Stomach (tissue), 9 donors: ENCODE results near the gene ADGRE1. TPM values are rescaled to one million over a fixed set of nuclear protein-coding genes. Genes with fewer than 3 reads are reported as not detected.

ENCODE experiments used
- DNase-seq, 2 donors: peaks; one replicate each; pipeline versions ENCODE4 v3.0.0 to v3.0.0-alpha.2; 2013 to 2019
- H3K27ac ChIP-seq, 5 donors: fragments of 200-600 bp in 4 of 5; sonication (generic) in 4 of 5; one replicate each; pipeline ENCODE4 v1.5.1; 2013 to 2019; ENCODE audit warnings: mild to moderate bottlenecking in 1 of 5, moderate library complexity in 1 of 5
- H3K27me3 ChIP-seq, 3 donors: fragments of 200-600 bp; sonication (generic); one replicate each; pipeline ENCODE4 v1.5.1; 2017 to 2019; ENCODE audit warnings: mixed run types in 1 of 3
- H3K36me3 ChIP-seq, 4 donors: fragments of 200-600 bp; sonication (generic); 1 replicate in 3 of 4; 2 replicates in 1 of 4; pipeline ENCODE4 v1.5.1; 2016 to 2019
- H3K4me1 ChIP-seq, 4 donors: fragments of 200-600 bp; sonication (generic); one replicate each; pipeline ENCODE4 v1.5.1; 2016 to 2019
- H3K4me3 ChIP-seq, 4 donors: fragments of 200-600 bp; sonication (generic) in 3 of 4; one replicate each; pipeline ENCODE4 v1.5.1; 2016 to 2019; ENCODE audit warnings: mild to moderate bottlenecking in 1 of 4
- H3K9me3 ChIP-seq, 4 donors: fragments of 200-600 bp; sonication (generic); one replicate each; pipeline ENCODE4 v1.5.1; 2016 to 2019
- EP300 ChIP-seq: sonication (generic); formaldehyde crosslinking; IDR thresholded peaks from one replicate; pipeline ENCODE4 v1.6.1; 2017; ENCODE audit warnings: antibody characterized with exemption
- POLR2A ChIP-seq, 4 donors: fragments of 450-650 bp; IDR thresholded peaks; one replicate each; pipeline ENCODE4 v1.6.1; 2016; ENCODE audit warnings: antibody characterized with exemption in 4 of 4, control low read depth in 2 of 4, mild to moderate bottlenecking in 1 of 4, moderate library complexity in 1 of 4
- POLR2AphosphoS5 ChIP-seq, 3 donors: sonication (generic); formaldehyde crosslinking; IDR thresholded peaks; one replicate each; pipeline ENCODE4 v1.6.1; 2016; ENCODE audit warnings: antibody characterized with exemption in 3 of 3
- WGBS, 5 donors: extraction: QIAGEN DNeasy Blood & Tissue Kit in 3 of 5; methylation state at CpG; one replicate each; pipeline versions ENCODE4 v1.1.5 to v1.1.7; 2013 to 2018; 5-methylcytosine and 5-hydroxymethylcytosine counted together
- intact Hi-C: fragments of 100-400 bp; cut with DNase I; formaldehyde crosslinking; loops from one replicate; pipeline ENCODE4 v1.15.1; 2023; ENCODE audit warnings: low total_unique reads
- polyA plus RNA-seq, 3 donors: library from polyadenylated mRNA; stranded (reverse); fragments of 200-250 nt; gene quantifications; one replicate each; pipeline ENCODE4 v1.2.3, GENCODE V29; 2013
- total RNA-seq, 5 donors: library from RNA; depleted of rRNA; stranded (reverse); fragments of >200 nt; gene quantifications; one replicate each; pipeline versions ENCODE4 v1.1.0 to v1.2.3, GENCODE V29; 2014 to 2016
- TF ChIP-seq, protein P1 (sequence below), 7 experiments: fragments of 450-650 bp in 4 of 7; fragments of 200-600 bp in 3 of 7; sonication (generic) in 3 of 7; IDR thresholded peaks; one replicate each; pipeline ENCODE4 v1.5.1; 2016 to 2019; ENCODE audit warnings: antibody characterized with exemption in 7 of 7, control low read depth in 2 of 7, mild to moderate bottlenecking in 1 of 7
- donor health status: healthy with polysubstance abuse.
- donor health status: Bipolar disorder and iron deficiency.
- donor health status: healthy.

The ADGRE1 gene
- total and polyA plus RNA-seq, 8 donors: 0.30 to 5.8 (median 0.40) TPM; not detected in 4

GRCh38 chr19:6876748-6877147 is 10.6 kb upstream of the ADGRE1 start:
- H3K36me3 ChIP-seq: no peaks in the 10 kb centered on the region
- peaks cover 0 to 16% (median 12%) of the 10 kb centered on the region in 4 donors for H3K9me3 ChIP-seq
- no peak for TF ChIP-seq EP300
- no peak for TF ChIP-seq POLR2AphosphoS5 (IDR thresholded peaks at IDR 0.05)
- no peak for TF ChIP-seq POLR2A (IDR thresholded peaks at IDR 0.05)
- TF ChIP-seq, protein P1, sequence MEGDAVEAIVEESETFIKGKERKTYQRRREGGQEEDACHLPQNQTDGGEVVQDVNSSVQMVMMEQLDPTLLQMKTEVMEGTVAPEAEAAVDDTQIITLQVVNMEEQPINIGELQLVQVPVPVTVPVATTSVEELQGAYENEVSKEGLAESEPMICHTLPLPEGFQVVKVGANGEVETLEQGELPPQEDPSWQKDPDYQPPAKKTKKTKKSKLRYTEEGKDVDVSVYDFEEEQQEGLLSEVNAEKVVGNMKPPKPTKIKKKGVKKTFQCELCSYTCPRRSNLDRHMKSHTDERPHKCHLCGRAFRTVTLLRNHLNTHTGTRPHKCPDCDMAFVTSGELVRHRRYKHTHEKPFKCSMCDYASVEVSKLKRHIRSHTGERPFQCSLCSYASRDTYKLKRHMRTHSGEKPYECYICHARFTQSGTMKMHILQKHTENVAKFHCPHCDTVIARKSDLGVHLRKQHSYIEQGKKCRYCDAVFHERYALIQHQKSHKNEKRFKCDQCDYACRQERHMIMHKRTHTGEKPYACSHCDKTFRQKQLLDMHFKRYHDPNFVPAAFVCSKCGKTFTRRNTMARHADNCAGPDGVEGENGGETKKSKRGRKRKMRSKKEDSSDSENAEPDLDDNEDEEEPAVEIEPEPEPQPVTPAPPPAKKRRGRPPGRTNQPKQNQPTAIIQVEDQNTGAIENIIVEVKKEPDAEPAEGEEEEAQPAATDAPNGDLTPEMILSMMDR (IDR thresholded peaks at IDR 0.05): no peak
- 56 to 69% (median 66%) methylated on average over 7 of the region's 7 CpGs for WGBS, 5 donors
- H3K27me3 ChIP-seq: peaks cover 0 to 21% (median 6%) of the 10 kb centered on the region in 3 donors
- no peaks in the 10 kb centered on the region for H3K4me1 ChIP-seq
- DNase-seq: no peak
- no peak overlapping the region for H3K4me3 ChIP-seq
- intact Hi-C loops: no loop called here
- no peak overlapping the region for H3K27ac ChIP-seq

DNA sequence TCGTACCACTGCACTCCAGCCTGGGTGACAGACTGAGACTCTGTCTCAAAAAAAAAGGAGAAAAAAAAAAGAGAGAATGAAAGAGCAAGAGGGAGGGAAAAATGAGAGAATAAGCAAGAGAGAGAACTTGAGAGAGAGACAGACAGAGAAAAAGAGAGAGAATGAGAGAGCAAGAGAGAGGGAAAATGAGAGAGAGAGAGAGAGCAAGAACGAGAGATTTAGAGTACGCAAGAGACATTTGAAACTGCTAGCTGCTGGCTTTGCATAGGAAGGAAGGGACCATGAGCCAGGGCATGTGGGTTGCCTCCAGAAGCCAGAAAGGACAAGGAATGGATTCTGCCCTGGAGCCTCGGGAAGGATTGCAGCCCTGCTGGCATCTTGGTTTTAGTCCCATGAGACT is 9.6 kb upstream of the ADGRE1 start:
- no peak overlapping the region for H3K4me3 ChIP-seq
- no peaks in the 10 kb centered on the region for H3K4me1 ChIP-seq
- 76 to 89% (median 82%) methylated on average over 4 of the region's 4 CpGs for WGBS, 5 donors
- intact Hi-C loops: no loop called here
- peaks cover 0 to 16% (median 12%) of the 10 kb centered on the region in 4 donors for H3K9me3 ChIP-seq
- peaks cover 0 to 22% (median 6%) of the 10 kb centered on the region in 3 donors for H3K27me3 ChIP-seq
- no peak for TF ChIP-seq POLR2AphosphoS5 (IDR thresholded peaks at IDR 0.05)
- TF ChIP-seq, protein P1 (IDR thresholded peaks at IDR 0.05): no peak
- H3K36me3 ChIP-seq: no peaks in the 10 kb centered on the region
- no peak for DNase-seq
- no peak overlapping the region for H3K27ac ChIP-seq

DNA sequence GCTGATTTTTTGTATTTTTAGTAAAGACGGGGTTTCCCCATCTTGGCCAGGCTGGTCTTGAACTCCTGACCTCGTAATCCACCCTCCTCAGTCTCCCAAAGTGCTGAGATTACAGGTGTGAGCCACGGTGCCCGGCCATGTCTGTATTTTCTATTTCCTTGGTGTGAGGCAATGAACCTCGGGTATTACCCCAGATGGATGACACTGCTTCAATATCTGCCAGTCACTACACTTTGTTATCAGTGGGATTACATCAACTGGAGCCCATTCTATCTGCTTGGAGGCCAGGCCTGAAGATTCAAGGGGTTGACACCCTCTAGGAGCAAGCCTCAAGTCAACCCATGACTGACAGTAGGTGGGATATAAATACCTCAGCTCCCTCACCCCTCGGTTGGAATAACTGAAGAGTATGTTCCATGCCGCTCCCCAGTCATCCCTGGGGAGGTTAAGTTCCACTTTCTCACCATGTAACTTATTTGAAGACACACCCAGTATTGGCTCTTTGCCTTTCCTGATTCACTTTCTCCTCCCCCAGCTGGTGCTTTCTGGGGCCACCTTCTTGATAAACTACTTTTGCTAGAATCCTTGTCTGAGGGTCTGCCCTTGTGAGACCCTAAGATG is 992 bp upstream of the ADGRE1 start:
- Histone ChIP-seq H3K27ac (no peak overlapping the region), H3K27me3 (peaks cover 0 to 11% (median 3%) of the 10 kb centered on the region in 3 donors), H3K9me3 (peaks cover 0 to 17% (median 12%) of the 10 kb centered on the region in 4 donors), H3K4me1 (no peaks in the 10 kb centered on the region), H3K36me3 (no peaks in the 10 kb centered on the region), H3K4me3 (no peak overlapping the region)
- WGBS, 5 donors: 66 to 82% (median 72%) methylated on average over 7 of the region's 7 CpGs
- DNase-seq: no peak
- intact Hi-C loops: no loop called here
- TF ChIP-seq POLR2AphosphoS5 (IDR thresholded peaks at IDR 0.05): no peak
- TF ChIP-seq, protein P1 (IDR thresholded peaks at IDR 0.05): no peak

GRCh38 chr19:6888967-6889366 is 1.6 kb downstream of the ADGRE1 start:
- no peak overlapping the region for H3K27ac ChIP-seq
- TF ChIP-seq POLR2AphosphoS5 (IDR thresholded peaks at IDR 0.05) (no peak), EP300 (no peak), POLR2A (IDR thresholded peaks at IDR 0.05) (no peak)
- TF ChIP-seq, protein P1 (IDR thresholded peaks at IDR 0.05): no peak
- DNase-seq: no peak
- WGBS, 5 donors: 86 to 93% (median 90%) methylated on average over 2 of the region's 2 CpGs
- peaks cover 0 to 18% (median 12%) of the 10 kb centered on the region in 4 donors for H3K9me3 ChIP-seq
- H3K4me3 ChIP-seq: no peak overlapping the region
- H3K27me3 ChIP-seq: peaks cover 0 to 9% (median 0%) of the 10 kb centered on the region in 3 donors
- no peaks in the 10 kb centered on the region for H3K36me3 ChIP-seq
- intact Hi-C loops: no loop called here
- H3K4me1 ChIP-seq: no peaks in the 10 kb centered on the region
